CD4-positive, alpha-beta T cell treated with Interleukin-17A for 4 hours (primary cell): ENCODE data around the gene COL1A2.

Source experiments
- DNase-seq: peaks from one replicate; pipeline ENCODE4 v3.0.0-alpha.2; 2020; ENCODE audit warnings: mixed read lengths

Gene COL1A2

DNA sequence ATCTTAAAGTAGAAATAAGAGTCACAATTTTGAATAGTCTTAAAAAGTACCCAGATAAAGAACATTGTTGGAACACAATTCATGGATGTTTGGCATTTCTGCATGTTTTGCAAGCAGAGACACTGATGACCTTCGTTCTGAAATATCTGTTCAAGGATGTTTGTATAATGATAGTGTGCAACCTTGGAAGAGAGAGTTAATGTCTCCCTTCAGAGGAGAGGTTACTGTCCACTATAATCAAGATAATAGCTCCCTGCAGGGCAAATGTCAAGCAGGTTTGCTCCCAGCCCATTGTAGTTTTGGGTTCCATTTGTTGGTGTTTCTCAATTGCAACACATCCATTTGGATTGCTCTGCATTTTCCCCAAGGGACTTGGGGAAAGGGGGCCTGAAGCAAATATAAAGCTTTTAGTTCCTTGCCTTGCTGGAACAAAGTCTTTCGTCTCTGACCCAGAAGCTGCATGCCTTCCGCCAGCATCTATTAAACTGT, 45.2 kb downstream of the COL1A2 start:
- no peak for DNase-seq

DNA sequence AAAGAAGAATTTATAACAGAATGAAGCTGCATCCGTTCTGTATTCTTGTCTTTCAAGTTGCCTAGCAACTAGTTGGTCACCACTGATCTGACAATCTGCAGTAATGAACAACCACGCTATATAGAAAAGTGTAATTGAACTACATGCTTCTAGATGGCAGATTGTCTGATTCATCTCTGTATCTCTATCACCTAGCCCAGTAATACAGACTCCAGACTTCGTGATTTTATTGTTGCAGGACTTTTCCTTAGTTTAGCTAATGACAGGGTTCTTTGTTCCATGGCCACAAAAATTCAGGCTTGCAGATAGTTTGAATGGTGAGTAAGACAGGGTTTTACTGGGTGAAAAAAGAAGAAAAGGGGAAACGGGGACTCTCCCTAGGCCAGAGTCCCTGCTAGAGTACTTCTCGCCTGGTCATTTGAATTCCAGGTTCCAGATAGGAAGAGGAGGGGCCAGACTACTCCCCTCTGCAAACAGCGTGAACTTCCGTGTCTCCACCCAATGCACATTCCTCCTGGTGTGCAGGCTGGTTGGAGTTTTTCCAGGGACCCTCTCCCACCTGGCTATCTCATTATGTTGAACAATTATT, 45.9 kb downstream of the COL1A2 start:
- DNase-seq: no peak

DNA sequence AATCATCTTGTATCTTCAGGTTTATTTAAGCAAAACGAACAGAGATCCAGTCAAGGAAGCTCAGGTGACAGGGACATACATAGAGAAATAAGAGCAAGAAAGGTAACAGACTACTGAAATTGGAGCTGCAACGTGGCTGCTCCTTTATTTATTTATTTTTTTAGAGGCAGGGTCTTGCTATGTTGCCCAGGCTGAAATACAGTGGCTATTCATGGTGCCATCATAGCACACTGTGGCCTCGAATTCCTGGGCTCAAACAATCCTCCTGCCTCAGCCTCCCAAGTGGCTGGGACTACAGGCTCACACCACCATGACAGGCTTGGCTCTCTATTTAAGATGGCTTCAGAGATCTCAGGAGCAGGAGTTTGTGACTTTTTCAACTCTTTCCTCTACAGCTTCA, 46.4 kb downstream of the COL1A2 start:
- DNase-seq: no peak

DNA sequence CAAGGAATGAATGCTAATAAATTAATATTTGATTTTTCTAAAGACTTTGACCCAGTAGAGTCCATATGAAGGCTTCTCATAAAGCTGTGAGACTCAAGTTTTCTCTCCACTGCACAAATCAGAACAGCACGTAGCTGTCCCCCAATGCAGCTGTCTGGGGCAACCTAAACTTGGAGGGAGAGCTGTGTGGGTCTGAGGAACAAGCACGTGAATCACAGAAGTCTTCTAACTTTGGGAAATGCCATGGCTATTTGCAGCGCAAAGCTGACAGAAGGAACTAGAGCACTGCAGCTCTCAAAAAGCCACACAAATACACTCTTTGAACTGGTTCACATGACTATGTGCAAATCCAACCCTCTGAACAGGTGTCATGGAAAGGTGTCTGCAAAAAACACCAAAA, 47.9 kb downstream of the COL1A2 start:
- no peak for DNase-seq

DNA sequence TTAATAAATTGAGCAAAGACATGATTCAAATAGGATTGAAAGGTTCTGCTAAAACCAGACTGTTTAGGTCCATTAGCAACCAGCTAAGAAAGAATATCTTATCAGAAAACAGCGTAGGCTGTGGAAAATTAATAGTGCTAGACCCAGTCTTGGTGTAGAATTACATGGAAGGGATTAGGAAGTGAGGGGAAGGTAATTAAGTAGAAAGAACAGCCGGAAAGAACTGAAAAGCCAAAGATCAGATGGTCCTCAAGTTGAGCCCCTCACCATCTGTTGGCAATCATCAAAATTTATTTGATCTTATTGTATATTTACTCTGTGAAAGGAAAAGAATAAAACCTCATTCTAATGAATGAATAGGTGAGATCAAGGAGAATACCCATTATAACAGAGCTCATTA, 50.1 kb downstream of the COL1A2 start:
- DNase-seq: no peak

DNA sequence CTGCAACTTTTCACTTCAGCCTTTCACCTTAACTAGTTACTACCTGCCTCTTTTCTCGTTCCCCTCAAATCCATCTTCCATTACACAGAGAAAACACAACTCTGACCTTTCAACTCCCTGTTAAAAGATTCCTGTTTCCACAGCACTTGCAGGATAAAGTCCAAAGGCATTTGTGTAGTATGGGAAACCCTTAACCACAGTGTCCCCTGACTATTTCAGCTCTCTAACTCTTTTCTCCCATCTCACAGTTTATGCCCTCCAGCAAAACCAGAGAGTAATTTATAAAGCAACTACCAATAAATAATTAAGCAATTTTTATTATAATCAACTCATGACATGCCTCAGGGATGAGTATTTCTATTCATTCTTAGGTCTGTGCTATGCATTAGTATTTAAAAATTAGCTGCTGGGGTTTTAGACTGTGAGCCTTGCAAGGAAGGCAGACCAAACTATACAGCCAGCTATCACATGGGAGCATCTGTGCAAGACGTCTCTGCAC, 51.0 kb downstream of the COL1A2 start:
- no peak for DNase-seq

DNA sequence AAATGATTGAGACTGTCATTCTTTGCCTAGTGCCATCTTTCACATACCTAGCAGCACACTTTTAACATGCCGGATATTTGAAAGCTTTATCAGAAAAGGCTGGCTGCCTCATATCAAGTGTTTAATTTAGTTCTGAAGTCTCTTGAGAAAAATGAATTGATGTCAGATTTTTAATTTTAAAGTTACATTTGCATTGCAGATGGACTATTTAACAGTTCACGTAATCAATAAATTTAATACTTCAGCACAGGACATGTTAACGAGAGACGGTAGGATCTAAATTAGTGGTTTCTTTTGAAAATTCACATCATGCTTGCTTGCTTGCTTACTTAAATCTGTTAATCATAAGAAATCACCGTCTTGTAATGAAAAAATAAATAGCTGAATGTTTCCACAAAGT, 51.6 kb downstream of the COL1A2 start:
- DNase-seq: no peak

DNA sequence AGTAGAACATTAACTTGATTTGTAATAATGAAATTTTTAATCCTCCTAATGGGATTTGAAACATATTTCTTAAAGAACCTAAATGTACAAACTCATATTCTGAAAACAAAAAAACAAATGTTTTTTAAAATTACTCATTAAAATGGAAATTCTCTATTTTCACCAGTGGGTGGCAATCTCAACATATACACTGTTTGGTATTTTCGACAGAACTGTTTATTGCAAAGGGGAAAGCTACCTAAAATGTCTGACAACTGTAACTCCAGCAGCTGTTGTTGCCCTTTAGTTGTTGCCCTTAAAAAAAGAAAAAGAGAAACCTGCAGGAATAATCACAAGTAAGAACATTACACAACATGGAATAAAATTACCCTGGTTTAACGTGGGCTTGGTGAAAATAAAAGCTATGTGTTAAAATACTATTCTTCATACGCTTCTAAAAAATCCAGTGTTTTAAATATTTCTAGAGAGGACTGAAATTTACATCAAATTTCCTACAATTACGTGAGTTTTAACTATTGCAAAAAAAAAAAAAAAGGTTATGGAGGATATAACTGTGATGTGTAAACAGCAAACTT, 54.5 kb downstream of the COL1A2 start:
- no peak for DNase-seq

DNA sequence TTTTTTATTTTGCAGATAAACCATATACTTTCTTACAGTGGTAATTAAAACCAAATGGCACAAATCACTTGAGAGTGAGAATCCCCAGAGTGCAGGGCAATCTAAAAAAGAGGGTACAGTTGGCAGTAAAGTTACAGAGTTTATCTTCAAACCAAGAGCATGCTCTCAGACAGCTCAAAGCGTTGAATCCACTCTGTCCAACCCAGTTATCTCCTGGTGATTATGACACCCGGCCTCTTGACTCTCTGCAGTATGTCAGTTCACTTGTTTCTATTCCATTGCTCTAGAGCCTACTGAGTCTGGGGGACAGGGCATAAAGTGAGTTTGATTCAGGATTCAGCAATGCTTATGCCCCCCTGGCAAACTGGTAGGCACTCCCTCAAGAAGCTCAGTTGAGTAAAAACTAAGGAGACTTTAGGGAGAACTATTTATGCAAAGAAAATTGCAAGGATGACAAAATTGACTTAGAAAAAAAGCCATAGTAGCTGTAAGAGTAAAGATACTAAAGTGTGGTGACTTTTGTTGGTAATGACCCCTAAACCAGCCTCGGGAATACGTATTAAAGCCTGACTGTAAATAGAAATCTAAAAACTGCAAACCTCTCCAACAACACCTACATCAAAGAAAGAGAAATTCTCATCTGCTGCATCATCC, 55.5 kb downstream of the COL1A2 start:
- DNase-seq: no peak

DNA sequence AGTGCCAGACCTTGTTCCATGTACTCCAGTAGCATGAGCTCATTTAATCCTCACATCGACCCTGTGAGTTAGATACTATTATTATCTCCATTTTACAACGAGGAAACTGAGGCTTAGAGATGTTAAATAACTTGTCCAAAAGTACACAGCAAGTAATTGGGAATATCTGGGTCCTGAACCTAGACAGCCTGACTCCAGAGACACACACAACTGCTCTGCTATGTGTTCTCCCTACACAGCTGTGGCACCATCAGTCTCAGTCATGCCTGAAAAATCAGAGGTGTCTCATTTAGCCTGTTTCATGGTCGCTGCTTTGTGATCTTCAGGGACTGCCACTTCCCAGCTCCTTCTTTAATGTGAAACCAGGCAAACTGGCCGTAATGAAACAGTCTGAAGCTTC, 56.5 kb downstream of the COL1A2 start:
- no peak for DNase-seq

DNA sequence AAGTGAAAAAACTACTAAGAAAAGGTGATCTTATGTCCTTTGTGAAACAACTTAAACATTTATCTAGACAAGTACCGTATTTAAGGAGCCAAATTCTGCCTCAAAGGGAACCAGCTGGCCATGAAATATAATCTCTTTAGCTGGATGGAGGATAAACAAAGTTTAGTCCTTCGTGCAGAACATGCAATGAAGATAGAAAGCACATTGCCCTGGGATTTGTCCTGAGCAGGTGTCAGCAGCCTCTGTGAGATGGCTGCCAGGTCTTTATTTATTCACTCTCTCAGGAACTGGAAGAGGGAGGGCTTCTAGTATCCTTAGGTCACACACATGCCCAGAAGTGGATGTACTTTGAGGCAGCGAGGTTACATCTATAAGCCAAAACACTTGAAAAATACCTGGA, 57.5 kb downstream of the COL1A2 start:
- no peak for DNase-seq

DNA sequence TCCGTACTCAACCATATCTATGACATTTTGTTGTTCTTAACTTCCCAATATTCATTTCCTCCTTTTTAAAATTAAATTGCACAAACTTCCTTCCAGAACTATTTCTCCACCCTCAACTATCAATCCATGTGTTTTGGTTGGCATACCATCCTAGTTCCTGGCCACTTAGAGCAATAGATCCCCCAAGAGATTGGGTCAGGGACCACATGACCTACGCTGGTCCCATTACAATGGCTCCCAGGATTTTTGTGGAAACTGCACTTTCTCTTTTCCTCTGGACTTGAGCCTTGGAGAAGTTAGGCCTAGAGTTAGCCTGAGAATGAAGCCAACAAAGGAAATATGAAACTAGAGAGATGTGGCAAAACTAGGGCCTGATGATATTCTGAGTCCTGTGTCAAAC, 59.2 kb downstream of the COL1A2 start:
- no peak for DNase-seq

DNA sequence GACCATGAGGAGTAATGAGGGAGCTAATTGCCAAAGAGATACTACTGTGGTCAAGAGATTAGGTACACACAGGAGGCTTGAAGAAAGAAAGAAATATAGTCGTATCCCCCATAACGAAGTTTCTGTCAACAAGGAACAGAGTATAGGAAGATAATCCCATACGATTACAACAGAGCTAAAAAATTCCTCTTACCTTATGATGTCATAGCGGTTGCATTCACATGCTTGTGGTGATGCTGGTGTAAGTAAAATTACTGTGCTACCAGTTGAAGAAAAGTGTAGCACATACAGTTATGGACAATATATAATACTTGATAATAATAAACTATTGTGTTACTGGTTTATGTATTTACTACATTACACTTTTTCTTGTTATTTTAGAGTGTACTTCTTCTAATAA, 63.3 kb downstream of the COL1A2 start:
- no peak for DNase-seq

DNA sequence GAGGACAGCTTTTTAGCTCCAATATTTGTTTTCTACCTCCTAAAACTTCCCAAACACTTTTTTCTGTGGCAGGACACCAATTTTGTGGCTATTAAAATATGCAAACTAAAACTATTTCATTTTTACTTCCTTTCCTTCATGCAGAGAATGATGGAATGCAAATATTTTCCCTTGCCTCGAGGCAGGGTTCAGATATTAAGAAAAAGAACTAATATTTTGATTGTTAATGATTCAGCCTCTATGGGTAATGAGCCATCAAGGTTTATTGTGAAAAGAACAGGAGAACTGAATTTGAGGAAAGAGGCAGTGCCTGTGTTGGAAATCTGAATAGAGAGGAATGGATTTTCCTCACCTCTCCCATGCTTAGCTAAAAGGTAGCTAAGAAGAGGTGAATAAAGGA, 71.8 kb downstream of the COL1A2 start:
- no peak for DNase-seq

DNA sequence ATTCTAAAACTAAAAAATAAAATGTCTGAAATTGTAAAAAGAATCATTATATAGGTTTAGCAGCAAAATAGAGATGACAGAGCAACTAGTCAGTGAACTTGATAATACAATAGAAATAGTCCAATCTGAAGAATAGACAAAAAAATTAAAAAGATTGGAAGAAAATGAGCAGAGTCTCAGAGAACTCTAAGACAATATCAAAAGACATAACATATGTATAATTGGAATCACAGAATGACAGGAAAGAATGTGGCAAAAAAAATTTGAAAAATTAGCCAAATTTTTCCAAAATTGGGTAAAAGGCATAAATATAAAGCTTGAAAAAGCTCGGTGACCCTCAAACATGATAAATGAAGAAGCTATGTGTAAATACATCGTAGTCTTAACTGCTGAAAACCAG, 76.9 kb downstream of the COL1A2 start:
- no peak for DNase-seq

DNA sequence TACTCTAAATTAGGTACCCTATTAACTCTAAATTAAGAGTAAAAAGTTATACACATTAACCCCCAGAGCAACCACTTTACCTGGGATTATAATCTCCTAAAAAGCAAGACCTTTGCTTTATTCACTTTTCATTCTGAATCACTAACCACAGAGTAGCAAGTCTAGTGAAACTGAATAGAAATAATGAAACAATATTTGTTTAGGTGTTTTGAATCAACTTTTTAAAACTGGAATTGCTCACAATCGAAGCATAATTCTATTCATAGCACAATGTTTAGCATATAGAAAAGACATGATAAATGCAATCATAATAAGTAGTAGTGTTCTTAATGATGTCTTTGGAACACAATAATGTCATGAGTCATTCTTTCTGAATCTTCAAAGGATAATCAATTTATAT, 77.9 kb downstream of the COL1A2 start:
- no peak for DNase-seq

DNA sequence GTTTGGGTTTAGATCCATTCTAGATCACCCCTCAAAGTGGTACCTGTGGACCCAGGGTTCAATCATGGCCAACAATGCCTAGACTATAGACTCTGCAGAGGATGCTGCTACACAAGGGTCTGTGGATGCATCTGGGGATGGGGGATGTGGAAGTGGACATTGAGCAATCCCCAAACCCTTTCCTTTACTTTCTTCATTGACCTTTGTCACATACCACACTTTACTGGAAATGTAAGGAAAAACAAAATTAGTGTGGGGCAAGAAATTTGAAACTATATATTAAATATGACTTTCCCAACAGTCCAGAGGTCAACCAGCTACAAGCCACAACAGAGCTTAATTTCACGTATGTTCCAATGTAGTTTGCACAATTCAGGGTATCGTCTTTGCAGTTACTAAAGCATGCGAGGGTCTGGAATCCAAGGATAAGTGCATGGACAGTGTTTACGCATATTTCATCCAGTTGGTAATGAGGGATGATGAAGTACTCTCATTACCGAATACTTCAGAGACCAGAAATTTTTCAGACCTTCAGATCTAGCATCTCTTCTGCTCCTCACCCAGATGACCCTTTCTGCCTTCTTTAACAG, 81.7 kb downstream of the COL1A2 start:
- DNase-seq: no peak

DNA sequence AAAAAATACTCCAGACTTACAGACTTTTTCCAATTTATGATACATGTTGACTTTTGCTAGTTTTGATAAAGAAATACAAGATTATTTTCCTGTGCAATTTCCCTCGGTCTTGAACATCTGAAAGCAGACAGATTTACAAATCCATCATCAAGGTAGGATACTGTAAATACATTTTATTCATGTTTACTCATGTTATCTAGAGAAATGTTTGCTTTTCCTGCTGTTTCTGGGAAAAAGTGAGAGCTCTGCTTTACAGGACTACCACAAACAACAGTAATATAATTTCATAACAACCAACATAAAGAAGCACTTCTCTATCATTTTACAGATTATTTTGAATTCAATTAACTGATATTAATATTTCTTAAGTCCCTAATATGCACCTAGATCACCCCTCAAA, 83.2 kb downstream of the COL1A2 start:
- DNase-seq: no peak

DNA sequence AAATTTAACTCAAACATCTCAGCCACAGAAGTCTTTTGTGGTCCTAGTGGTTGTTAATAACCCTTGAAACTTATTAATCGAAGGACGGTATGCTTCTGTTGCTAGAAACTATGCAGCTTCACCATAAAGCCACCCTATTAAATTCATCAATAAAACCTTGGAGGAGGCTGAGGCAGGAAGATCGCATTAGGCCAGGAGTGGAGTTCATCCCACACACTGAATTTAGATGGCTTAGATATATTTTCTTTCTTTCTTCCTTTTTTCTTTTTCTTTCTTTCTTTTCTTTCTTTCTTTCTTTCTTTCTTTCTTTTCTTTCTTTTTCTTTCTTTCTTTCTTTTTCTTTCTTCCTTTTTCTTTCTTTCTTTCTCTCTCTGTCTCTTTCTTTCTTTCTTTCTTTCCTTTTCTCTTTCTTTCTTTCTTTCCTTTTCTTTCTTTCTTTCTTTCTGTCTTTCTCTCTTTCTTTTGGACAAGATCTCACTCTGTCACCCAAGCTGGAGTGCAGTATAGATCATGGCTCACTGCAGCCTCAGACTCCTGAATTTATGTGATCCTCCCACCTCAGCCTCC, 84.0 kb downstream of the COL1A2 start:
- no peak for DNase-seq
